ENCODE data around the gene RTEL1. TPM values are rescaled to one million over a fixed set of nuclear protein-coding genes. Genes with fewer than 3 reads are reported as not detected.

The RTEL1 gene
- total RNA-seq, 1 experiment from 2014 or later, result 33.4 TPM

DNA sequence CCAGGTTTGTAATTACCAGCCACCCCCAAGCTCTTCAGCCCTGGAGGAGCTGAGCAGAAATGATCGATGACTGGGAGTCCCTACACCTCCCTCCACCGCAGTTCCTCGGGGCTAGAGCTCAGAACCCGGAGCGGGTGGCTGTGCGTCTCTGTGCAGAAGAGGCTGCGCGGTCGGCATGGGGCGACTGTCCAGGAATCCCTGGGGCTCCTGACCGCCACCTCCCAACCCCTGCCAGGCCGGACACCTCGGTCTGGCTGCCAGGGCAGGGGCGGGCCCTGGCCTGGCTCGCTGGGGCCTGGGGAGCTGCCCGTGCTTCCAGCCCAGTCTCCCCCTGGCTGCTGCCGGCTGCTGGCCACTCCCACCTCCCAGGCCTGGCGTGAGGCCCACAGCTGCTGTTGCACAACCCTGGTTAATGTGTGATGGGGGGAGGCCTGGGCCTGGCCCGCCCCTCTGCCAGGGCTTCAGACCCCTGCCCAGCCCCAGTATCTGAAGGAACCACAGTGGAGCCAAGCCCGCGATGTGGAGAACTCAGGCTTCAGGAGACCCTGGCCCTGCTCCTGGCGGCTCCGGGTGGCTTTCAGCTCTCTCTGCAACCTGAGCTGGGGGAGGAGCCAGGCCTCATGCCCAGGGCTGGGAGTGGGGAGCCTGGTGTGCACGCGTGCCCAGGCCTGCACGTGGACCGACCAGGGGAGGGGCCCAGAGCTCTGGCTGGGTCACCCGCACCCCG is 82.7 kb downstream of the RTEL1 start:
- peaks cover 0 to 18% (median 14%) of the 10 kb centered on the region in 3 experiments; a peak in 5 of 7 replicates for H3K36me3 Mint-ChIP-seq (ENCODE audit: insufficient read depth in 1 of 3, low read depth in 3 of 3)
- H3K4me3 Mint-ChIP-seq, result peak overlapping the region; percentile 65 to 76
- no peak overlapping the region for H3K27ac ChIP-seq (ENCODE audit: insufficient read length, low read depth, low read length)

More for the DNA sequence above, 82.7 kb downstream of the RTEL1 start:
- peak; percentile 83 for DNase-seq
- no peak overlapping the region for H4K5ac ChIP-seq (ENCODE audit: insufficient read length, low read depth, low read length)
- peaks cover 0 to 2% of the 10 kb centered on the region in 2 experiments; a peak in 1 of 4 replicates for H3K4me1 Mint-ChIP-seq
- H2BK120ac ChIP-seq (ENCODE audit: low read depth, low read length, poor library complexity, severe bottlenecking), result no peak overlapping the region
- H3K79me1 ChIP-seq (ENCODE audit: insufficient read depth, low read depth, low read length, poor library complexity, severe bottlenecking), result no peaks in the 10 kb centered on the region
- H3K56ac ChIP-seq (ENCODE audit: insufficient read length, low read depth, low read length), result no peak overlapping the region
- H3K4ac ChIP-seq (ENCODE audit: low read depth, low read length), result no peak overlapping the region
- no peak overlapping the region for H2BK12ac ChIP-seq (ENCODE audit: insufficient read length, low read depth, low read length)
- no peak overlapping the region for H3K9ac ChIP-seq (ENCODE audit: extremely low read depth, insufficient read length, low read length)
- H3K23me2 ChIP-seq (ENCODE audit: insufficient read length, low read depth, low read length, poor library complexity, severe bottlenecking), result peaks cover 9% of the 10 kb centered on the region
- no peak overlapping the region for H2BK20ac ChIP-seq (ENCODE audit: low read depth, low read length, poor library complexity, severe bottlenecking)
- H3K4me1 ChIP-seq (ENCODE audit: insufficient read depth, low read length), result no peaks in the 10 kb centered on the region
- no peak overlapping the region for H2AK5ac ChIP-seq (ENCODE audit: insufficient read length, low read length)
- H3K9me3 Mint-ChIP-seq, result no peaks in the 10 kb centered on the region
- H3K4me2 ChIP-seq (ENCODE audit: insufficient read depth, insufficient read length, low read length), result peak overlapping the region; percentile 56
- H2BK15ac ChIP-seq (ENCODE audit: low read depth, low read length), result no peak overlapping the region
- H3K27ac Mint-ChIP-seq, result no peak overlapping the region
- H3K79me2 ChIP-seq (ENCODE audit: insufficient read depth, low read length), result no peaks in the 10 kb centered on the region
- 0 out of 2 replicates have a peak overlapping the region, but pooled peaks have one; percentile 6 for H3K14ac ChIP-seq (ENCODE audit: insufficient read depth, low read length)
- H2BK5ac ChIP-seq (ENCODE audit: insufficient read length, low read length), result no peak overlapping the region
- H4K91ac ChIP-seq (ENCODE audit: insufficient read length, low read depth, low read length), result no peak overlapping the region
- H3K9me3 ChIP-seq (ENCODE audit: control insufficient read depth, low read depth, low read length), result no peaks in the 10 kb centered on the region
- TF ChIP-seq CTCF (conservative IDR thresholded peaks at IDR 0.05), result no peak
- no peak overlapping the region for H3K18ac ChIP-seq (ENCODE audit: insufficient read length, low read depth, low read length)
- no peaks in the 10 kb centered on the region; the same call in 1 of the 2 replicates for H3K27me3 Mint-ChIP-seq (ENCODE audit: low read depth)
- no peak overlapping the region for H3T11ph ChIP-seq (ENCODE audit: low read length)
- H3K23ac ChIP-seq (ENCODE audit: insufficient read length, low read depth, low read length), result no peak overlapping the region
- H3K27me3 ChIP-seq (ENCODE audit: insufficient read depth, low read length), result no peaks in the 10 kb centered on the region
- WGBS (ENCODE audit: extremely low coverage, insufficient read length, low lambda C conversion rate), result no CpG with 5 or more reads among the region's 29 CpGs
- no peaks in the 10 kb centered on the region for H4K20me1 ChIP-seq (ENCODE audit: control insufficient read depth, insufficient read depth, insufficient read length)
- no peak overlapping the region for H2AFZ ChIP-seq (ENCODE audit: low read length)
- H4K8ac ChIP-seq (replicated peaks; ENCODE audit: insufficient read length, low read depth, low read length), result no peak overlapping the region
